Measurements from ENCODE around the gene RASGRF2.
"Not testable (repeated sequence)": the region's sequence is repeated elsewhere in the genome, so short reads cannot be mapped to it uniquely, and the experiment has no call there.

RASGRF2 gene

DNA sequence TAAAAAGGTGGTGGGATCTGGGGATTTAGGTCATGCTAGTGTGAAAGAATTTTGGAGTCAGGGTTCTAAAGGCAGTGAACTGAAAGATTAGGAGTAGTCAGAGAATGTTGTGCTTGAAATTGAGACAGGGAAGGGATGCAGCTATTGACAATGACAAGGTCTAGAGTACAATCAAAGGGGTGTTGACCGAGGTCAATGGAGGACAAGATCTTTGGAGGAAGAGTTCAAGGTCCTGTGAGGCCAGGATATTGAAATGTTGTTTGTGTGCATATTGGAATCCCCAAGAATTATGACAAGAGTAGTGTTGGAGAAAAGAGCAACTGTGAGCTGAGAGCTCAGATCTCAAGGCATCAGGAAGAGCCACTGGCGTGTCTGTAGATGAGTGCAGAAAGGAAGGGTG, 116.9 kb downstream of the RASGRF2 start:
- DNase-seq, result no peak

GRCh38 chr5:81078930-81079329, 118.8 kb downstream of the RASGRF2 start:
- DNase-seq, result no peak

- no peak for DNase-seq
Measured at GRCh38 chr5:81080809-81081460, 120.8 kb downstream of the RASGRF2 start.

- DNase-seq, result no peak
Measured at GRCh38 chr5:81081461-81081835, 121.3 kb downstream of the RASGRF2 start.

DNA sequence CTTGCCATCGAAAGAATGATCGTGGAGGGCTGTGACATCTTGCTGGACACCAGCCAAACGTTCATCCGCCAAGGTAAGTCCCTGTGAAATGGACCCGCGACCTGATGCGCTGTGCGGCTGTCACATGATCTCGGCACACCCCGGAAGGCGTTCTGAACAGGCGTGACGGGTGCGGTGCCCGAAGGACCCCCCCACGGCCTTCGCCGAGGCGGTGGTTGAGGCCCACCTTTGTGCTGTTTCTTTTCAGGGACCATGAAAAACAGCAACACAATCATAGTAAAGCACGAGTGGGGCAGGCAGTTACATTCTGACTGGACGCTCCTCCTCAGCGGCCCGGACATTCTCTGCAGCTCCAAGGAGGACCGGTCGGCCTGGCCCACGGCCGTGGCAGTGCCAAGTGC, 126.7 kb downstream of the RASGRF2 start:
- DNase-seq, result no peak

DNA sequence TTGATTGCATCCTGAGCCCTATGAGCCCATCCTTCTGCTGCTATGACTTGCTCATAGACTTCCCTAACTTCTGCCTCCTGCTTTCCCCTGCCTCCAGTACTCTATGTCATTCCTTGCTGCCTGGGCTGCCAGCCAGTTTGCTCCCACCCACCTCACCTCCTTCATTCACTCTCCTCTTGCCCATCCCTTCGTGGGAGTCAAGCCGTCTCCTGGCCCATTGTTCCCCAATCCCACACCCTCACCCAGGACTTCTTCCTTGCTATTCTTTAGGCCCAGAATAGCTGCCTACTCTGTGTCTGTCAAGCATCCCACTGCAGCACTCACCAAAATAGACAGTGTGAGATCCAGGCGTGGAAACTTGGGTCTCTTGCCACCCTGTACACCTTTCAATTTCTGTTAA, 131.0 kb downstream of the RASGRF2 start:
- no peak for DNase-seq

DNA sequence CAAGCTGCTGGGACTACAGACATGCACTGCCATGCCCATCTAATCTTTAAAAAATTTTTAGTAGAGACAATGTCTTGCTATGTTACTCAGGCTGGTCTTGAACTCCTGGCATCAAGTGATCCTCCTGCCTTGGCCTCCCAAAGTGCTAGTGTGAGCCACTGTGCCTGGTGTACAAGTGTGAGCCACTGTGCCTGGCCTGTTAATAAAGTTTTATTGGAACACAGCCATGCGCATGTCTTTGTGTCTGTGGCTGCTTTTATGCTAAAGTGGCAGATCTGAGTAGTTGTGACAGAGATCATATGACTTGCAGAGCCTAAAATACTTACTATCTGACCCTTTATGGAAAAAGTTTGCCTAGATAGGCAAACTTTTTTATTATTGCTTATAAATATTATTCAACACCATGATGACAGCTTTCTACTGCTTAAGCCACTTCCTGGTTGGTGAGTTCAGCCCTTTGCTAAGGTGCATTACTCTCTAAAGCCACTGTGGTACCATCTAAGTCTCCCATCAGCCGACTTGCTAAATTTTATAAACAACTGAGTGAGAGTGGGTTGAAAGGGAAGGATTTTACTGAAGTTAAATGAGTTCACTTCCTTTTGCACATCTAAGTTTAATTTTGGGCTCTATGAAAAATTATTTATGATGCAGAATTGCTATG, 133.5 kb downstream of the RASGRF2 start:
- no peak for DNase-seq

GRCh38 chr5:81095835-81096234, 135.7 kb downstream of the RASGRF2 start:
- DNase-seq, result no peak

DNA sequence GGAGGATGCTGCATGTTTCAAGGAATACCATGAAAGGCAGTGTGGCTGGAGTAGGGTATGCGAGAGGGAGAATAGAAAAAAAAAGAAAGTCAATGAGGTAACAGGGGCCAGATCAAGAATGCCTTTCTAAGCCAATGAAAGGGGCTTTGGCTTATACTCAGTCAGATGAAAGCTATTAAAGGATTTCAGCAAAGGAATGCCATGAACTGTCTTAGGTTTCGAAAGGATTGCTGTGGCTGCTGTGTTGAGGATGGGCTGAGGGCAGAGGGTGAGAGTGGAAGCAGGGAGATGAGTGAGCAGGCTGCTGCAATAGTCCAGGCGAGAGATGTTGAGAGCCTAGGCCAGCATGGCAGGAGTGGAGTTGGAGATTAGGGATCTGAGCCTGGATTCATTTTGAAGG, 137.6 kb downstream of the RASGRF2 start:
- DNase-seq, result no peak

GRCh38 chr5:81105261-81105877, 145.2 kb downstream of the RASGRF2 start:
- DNase-seq, result no peak

GRCh38 chr5:81115261-81115660, 155.1 kb downstream of the RASGRF2 start:
- no peak for DNase-seq

GRCh38 chr5:81117566-81117965, 157.4 kb downstream of the RASGRF2 start:
- DNase-seq, result no peak

DNA sequence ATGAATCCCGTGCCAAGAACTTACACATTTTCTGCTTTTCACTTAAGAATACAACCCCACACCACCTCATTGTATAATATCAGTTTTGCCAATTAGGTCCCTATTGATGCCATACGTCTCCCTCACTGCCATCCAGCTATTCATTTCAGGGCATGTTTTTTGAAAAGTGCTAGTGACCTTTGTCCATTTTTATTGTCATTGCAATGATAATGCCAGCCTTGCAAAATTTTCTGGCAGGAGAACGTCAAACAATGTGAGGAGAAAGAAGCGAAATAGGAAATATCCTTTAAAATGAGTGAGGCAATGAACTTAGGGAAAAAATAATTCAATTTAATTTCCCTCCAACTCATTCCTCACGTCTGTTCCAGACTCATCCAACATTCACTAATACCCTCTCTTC, 161.1 kb downstream of the RASGRF2 start:
- no peak for DNase-seq

DNA sequence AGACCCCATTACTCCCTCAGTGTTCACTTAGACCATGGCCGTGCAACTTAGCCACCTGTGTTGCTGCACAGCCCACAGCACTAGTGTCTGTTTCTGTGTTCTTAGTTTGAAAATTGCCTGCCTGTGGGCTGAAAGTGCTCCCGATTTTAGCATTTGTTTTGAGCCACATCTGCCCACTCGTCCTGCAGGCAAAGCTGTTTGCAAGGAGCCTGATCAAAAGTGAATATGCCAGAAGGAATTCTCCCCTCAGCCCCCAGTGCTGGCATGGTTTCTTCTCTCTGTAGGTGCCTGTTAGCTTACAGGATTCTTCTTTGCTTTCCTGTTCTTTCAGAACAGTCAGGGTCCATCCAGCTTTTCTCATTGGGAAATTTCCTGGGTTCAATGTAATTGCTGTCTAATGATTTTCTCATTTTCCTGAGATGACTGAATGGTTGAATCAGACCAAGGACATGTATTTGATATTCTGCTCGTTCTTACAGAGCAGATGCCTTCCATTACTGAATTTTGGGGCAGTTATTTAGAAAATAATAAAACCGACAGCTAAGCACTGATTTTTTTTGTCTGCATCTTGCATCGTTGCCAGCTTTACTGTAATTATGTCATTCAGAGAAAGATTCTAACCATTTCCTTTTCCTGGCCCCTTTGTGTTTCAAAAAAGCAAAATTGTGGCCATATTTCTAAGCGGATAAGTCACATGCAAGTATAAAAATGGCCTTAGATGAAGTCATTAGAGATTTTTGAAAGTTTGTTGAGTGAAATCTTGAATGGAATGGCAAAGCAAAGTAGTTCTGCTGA, 161.9 kb downstream of the RASGRF2 start:
- DNase-seq, result no peak

DNA sequence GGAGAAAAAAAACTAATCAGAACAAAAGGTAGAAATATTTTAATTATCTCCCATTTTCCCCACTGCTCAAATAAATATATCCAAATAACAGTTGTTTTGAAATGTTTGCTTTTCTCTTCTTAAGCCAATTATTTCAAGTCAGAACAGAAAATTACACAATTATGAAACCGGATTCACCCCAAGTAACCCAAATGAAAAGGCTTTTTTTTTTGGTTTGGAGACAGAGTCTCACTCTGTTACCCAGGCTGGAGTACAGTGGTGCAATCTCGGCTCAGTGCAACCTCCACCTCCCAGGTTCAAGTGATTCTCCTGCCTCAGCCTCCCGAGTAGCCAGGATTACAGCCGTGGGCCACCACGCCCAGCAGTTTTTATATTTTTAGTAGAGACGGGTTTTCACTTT, 164.5 kb downstream of the RASGRF2 start:
- not testable (repeated sequence) for DNase-seq

DNA sequence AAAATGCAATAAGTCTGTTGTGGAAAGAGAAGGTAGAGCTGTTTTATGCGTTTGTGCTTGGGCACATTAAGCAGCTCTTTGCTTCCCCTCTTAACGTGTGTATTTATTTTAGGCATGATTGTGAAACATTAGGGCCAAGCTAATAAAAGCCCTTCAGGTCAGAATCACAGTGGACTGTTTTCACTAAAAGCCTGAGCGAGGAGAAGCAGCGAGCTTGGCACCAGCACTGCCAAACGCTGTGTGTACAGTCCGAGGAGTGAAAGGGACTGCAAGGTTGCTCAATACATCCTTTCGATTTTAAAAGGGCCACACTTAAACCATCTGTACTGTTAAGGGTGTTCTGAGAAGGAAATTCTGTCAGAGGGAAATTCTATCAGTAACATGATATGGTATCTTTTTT, 165.8 kb downstream of the RASGRF2 start:
- DNase-seq, result no peak

DNA sequence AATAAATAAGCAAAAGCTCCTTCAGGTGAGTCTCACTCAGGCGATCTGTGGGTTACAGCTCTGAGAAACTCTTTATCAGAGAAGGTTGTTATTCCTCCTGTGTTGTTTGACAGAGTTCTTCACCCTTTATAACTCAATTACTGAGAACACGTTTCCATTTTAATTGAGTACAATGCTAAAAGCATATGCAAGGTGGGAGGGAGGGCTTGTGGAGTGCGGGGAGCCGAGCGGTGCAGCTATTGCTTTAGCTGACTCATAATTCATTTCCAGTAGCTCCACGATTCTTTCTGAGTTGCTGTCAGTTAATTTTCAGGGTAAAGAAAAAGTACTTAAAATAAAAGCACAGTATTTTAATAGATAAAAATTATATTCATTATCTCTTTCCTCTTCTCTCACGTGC, 168.3 kb downstream of the RASGRF2 start:
- no peak for DNase-seq

DNA sequence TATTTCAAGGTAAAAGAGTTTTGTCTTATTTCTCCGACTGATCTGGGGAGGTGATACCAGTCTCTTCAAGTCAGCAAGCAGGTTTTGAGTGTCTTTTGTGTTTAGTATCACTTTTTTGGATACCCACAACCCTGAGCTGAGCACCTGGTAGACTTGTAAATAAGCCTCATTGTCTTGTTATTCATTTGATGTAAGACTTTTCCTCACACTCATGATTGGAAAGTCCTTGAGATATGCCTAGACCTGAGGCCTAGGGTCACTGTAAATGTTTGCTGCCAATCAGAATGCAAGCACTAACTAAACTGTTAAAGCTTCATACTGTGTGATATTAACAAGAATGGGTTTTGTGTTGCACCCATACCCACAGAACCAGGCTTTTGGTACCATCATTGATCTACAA, 172.2 kb downstream of the RASGRF2 start:
- DNase-seq, result no peak

- no peak for DNase-seq
Measured at GRCh38 chr5:81134066-81134465, 173.9 kb downstream of the RASGRF2 start.

DNA sequence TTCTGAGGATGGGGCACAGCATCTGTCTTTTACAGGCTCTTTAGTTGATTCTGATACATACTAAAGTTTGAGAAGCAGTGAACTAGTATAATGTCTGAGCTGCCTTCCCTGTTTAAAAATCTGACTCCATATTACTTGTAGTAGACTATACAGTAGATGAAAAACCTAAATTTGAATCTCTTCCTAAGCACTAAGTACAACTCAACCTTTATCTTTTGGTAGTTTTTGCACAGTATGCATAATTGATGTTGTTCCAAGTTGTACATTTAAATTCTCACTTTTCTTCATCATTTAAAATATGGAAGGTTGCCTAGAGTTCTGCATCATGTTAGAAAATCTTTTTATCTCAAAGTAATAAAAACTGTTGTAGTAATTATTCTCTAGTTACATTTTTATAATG, 174.4 kb downstream of the RASGRF2 start:
- DNase-seq, result no peak

DNA sequence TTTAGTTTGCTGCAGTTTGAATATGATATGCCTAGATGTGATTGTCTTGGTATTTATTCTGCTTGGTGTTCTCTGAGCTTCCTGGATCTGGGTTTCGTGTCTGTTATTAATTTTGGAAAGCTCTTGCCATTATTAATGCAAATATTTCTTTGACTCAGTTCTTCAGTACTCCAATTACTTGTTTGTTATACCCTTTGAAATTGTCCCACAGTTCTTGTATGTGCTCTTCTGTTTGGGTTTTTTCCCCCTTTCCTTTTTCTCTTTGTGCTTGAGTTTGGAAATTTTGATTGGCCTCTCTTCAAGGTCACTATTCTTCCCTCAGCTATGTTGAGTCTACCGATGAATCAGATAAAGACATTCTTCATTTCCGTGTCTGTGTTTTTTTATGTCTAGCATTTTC, 176.4 kb downstream of the RASGRF2 start:
- DNase-seq, result no peak

- no peak for DNase-seq
Measured at GRCh38 chr5:81137833-81138232, 177.7 kb downstream of the RASGRF2 start.

- DNase-seq, result no peak
Measured at GRCh38 chr5:81140441-81140840, 180.3 kb downstream of the RASGRF2 start.

- DNase-seq, result no peak
Measured at GRCh38 chr5:81140943-81141342, 180.8 kb downstream of the RASGRF2 start.
